ENCODE data around the gene ADNP. TPM values are rescaled to one million over a fixed set of nuclear protein-coding genes. Genes with fewer than 3 reads are reported as not detected.
A peak's percentile ranks its signal among the peaks of the same experiment; 100 is the strongest.

Gene ADNP
- total RNA-seq, 1 experiment from 2014 or later = 27.5 TPM

GRCh38 chr20:50932016-50932485 is 814 bp upstream of the ADNP start:
- peak overlapping the region; percentile 69 for H3K27ac ChIP-seq (ENCODE audit: low read length)
- ChIA-PET CTCF (interaction anchor here (0.9 to 1.4 kb wide), 4 partner anchors 26 to 141 kb away, joined by 3 to 9 read pairs (median 6); partner anchors contain the start of genes BCAS4, DPM1 and MOCS3), POLR2A (ENCODE audit: unreplicated experiment) (interaction anchor here (0.8 to 1.1 kb wide), 2 partner anchors 26 to 137 kb away, joined by 3 to 5 read pairs; partner anchors contain the start of genes BCAS4, DPM1 and MOCS3)
- H3K4me3 ChIP-seq (ENCODE audit: low read length) = peak overlapping the region; percentile 64; the same call in 1 of the 2 replicates
- no peak for TF ChIP-seq EZH2 (IDR thresholded peaks at IDR 0.05; ENCODE audit: low read length, unreplicated experiment)
- no peak for TF ChIP-seq EZH2phosphoT487 (IDR thresholded peaks at IDR 0.05; ENCODE audit: borderline replicate concordance, low read length)
- TF ChIP-seq CTCF (conservative IDR thresholded peaks at IDR 0.05; ENCODE audit: low read depth, low read length) = no peak
- peaks cover 35% of the 10 kb centered on the region for H3K79me2 ChIP-seq (ENCODE audit: low read length)
- intact Hi-C loops (cut with micrococcal nuclease) = no loop called here
- no peaks in the 10 kb centered on the region for H3K27me3 ChIP-seq (ENCODE audit: low read length)
- TSS peak; percentile 71 for BruUV-seq (replicated peaks)
- H4K20me1 ChIP-seq (ENCODE audit: low read length) = peaks cover 22% of the 10 kb centered on the region
- peaks cover 26% of the 10 kb centered on the region for H3F3A ChIP-seq (ENCODE audit: low read length, unreplicated experiment)
- peak overlapping the region; percentile 82 for H2AFZ ChIP-seq (ENCODE audit: low read length)
- H3K4me2 ChIP-seq (ENCODE audit: low read length) = peak overlapping the region; percentile 84
- peaks cover 31% of the 10 kb centered on the region for H3K4me1 ChIP-seq (ENCODE audit: insufficient read depth, low read length)
- H3K9me2 ChIP-seq (replicated peaks; ENCODE audit: low read length) = no peaks in the 10 kb centered on the region
- peak overlapping the region; percentile 75 for H3K9ac ChIP-seq (ENCODE audit: low read length)
- ATAC-seq (no peak), DNase-seq (no peak)
- H3K36me3 ChIP-seq (ENCODE audit: low read depth, low read length) = peaks cover 57% of the 10 kb centered on the region
- no peaks in the 10 kb centered on the region for H3K9me3 ChIP-seq (ENCODE audit: low read length)

DNA sequence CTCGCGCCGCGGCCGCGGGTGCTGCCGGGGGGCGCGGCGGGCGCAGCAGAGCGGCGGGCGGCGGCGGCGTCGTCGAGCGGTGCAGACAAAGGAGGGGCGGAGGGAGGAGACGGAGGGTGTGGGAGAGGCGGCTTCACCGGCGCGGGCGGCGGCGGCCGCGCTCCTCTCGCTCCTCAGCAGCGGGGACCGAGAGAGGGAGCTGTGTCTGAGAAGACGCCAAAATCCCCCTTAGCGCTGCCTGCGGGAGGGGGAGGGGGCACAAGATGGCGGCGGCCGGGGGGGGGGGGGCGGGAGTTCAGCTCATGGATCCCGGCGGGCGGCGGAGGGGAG is 296 bp downstream of the ADNP start:
- POLR2A ChIA-PET (ENCODE audit: unreplicated experiment) = interaction anchor here (0.5 to 1.1 kb wide), 4 partner anchors 28 to 473 kb away, joined by 3 to 5 read pairs (median 3); partner anchors contain the start of genes BCAS4, DPM1 and MOCS3
- Histone ChIP-seq H3K4me2 (ENCODE audit: low read length) (0 out of 2 replicates have a peak overlapping the region, but pooled peaks have one; percentile 84), H2AFZ (ENCODE audit: low read length) (0 out of 2 replicates have a peak overlapping the region, but pooled peaks have one; percentile 82), H3K27me3 (ENCODE audit: low read length) (no peaks in the 10 kb centered on the region), H3K9me2 (replicated peaks; ENCODE audit: low read length) (no peaks in the 10 kb centered on the region), H3K36me3 (ENCODE audit: low read depth, low read length) (peaks cover 48% of the 10 kb centered on the region), H3K27ac (ENCODE audit: low read length) (peak overlapping the region; percentile 69), H3K9ac (ENCODE audit: low read length) (peak overlapping the region; percentile 75), H4K20me1 (ENCODE audit: low read length) (peaks cover 24% of the 10 kb centered on the region), H3K9me3 (ENCODE audit: low read length) (no peaks in the 10 kb centered on the region), H3K4me1 (ENCODE audit: insufficient read depth, low read length) (peaks cover 31% of the 10 kb centered on the region), H3F3A (ENCODE audit: low read length, unreplicated experiment) (peaks cover 26% of the 10 kb centered on the region), H3K79me2 (ENCODE audit: low read length) (peaks cover 46% of the 10 kb centered on the region), H3K4me3 (ENCODE audit: low read length) (peak overlapping the region; percentile 64)
- TF ChIP-seq EZH2 (IDR thresholded peaks at IDR 0.05; ENCODE audit: low read length, unreplicated experiment) = no peak
- no peak for TF ChIP-seq CTCF (conservative IDR thresholded peaks at IDR 0.05; ENCODE audit: low read depth, low read length)
- no peak for TF ChIP-seq EZH2phosphoT487 (IDR thresholded peaks at IDR 0.05; ENCODE audit: borderline replicate concordance, low read length)
- no TSS peak for BruUV-seq (replicated peaks)
- DNase-seq (no peak), ATAC-seq (peak; percentile 32)
- CTCF ChIA-PET = interaction anchor here (0.6 to 1.4 kb wide), 8 partner anchors 27 to 765 kb away, joined by 3 to 11 read pairs (median 8); partner anchors contain the start of genes BCAS4, DPM1 and MOCS3
- intact Hi-C loops (cut with micrococcal nuclease) = loop anchor here (2.0 kb wide), 1 partner anchor 136 kb away; the partner anchor contains the start of gene BCAS4
